Measurements from ENCODE around the gene ZC3H4.

Gene ZC3H4

GRCh38 chr19:47112997-47113849, at the start of gene ZC3H4:
Gene ZC3H4 (minus strand): TSS chr19:47113776. CDS start chr19:47112584, 1,192 bp downstream.
- TF ChIP-seq BACH2 (CRISPR knock-in tag; IDR thresholded peaks at IDR 0.05; ENCODE audit: borderline replicate concordance) (no peak), ZNF565 (CRISPR knock-in tag; conservative IDR thresholded peaks at IDR 0.05; ENCODE audit: low read depth) (peak; percentile 92; the same call in 1 of the 2 replicates), CSDC2 (CRISPR knock-in tag; IDR thresholded peaks at IDR 0.05) (peak; percentile 86), ZC3H10 (CRISPR knock-in tag; IDR thresholded peaks at IDR 0.05) (no peak), ZNF70 (CRISPR knock-in tag; IDR thresholded peaks at IDR 0.05) (no peak), ZFP30 (CRISPR knock-in tag; IDR thresholded peaks at IDR 0.05) (peak; percentile 51; the same call in 1 of the 2 replicates), ESRRG (CRISPR knock-in tag; IDR thresholded peaks at IDR 0.05) (no peak), TOX (CRISPR knock-in tag; IDR thresholded peaks at IDR 0.05; ENCODE audit: borderline replicate concordance) (no peak), RARB (CRISPR knock-in tag; IDR thresholded peaks at IDR 0.05) (no peak), CREB5 (CRISPR knock-in tag; IDR thresholded peaks at IDR 0.05; ENCODE audit: low read depth) (peak; percentile 81), ISL1 (CRISPR knock-in tag; IDR thresholded peaks at IDR 0.05) (no peak), ARNTL (CRISPR knock-in tag; IDR thresholded peaks at IDR 0.05; ENCODE audit: borderline replicate concordance, low read depth) (no peak), ZFP3 (CRISPR knock-in tag; IDR thresholded peaks at IDR 0.05) (0 out of 2 replicates have a peak, but pooled peaks have one; percentile 22), TCF4 (CRISPR knock-in tag; IDR thresholded peaks at IDR 0.05; ENCODE audit: borderline replicate concordance) (0 out of 2 replicates have a peak, but pooled peaks have one; percentile 29), GLIS3 (CRISPR knock-in tag; IDR thresholded peaks at IDR 0.05) (0 out of 2 replicates have a peak, but pooled peaks have one; percentile 36), OSR1 (CRISPR knock-in tag; IDR thresholded peaks at IDR 0.05) (no peak), ZNF8 (CRISPR knock-in tag; IDR thresholded peaks at IDR 0.05) (no peak), SNAI2 (CRISPR knock-in tag; IDR thresholded peaks at IDR 0.05) (peak; percentile 91; the same call in 1 of the 2 replicates), PPARA (CRISPR knock-in tag; IDR thresholded peaks at IDR 0.05; ENCODE audit: borderline replicate concordance) (peak; percentile 67; the same call in 1 of the 2 replicates)
- TF ChIP-seq, protein P1, sequence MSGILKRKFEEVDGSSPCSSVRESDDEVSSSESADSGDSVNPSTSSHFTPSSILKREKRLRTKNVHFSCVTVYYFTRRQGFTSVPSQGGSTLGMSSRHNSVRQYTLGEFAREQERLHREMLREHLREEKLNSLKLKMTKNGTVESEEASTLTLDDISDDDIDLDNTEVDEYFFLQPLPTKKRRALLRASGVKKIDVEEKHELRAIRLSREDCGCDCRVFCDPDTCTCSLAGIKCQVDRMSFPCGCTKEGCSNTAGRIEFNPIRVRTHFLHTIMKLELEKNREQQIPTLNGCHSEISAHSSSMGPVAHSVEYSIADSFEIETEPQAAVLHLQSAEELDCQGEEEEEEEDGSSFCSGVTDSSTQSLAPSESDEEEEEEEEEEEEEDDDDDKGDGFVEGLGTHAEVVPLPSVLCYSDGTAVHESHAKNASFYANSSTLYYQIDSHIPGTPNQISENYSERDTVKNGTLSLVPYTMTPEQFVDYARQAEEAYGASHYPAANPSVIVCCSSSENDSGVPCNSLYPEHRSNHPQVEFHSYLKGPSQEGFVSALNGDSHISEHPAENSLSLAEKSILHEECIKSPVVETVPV (CRISPR knock-in tag; IDR thresholded peaks at IDR 0.05) = peak; percentile 49; the same call in 1 of the 2 replicates
- TF ChIP-seq, protein P2, sequence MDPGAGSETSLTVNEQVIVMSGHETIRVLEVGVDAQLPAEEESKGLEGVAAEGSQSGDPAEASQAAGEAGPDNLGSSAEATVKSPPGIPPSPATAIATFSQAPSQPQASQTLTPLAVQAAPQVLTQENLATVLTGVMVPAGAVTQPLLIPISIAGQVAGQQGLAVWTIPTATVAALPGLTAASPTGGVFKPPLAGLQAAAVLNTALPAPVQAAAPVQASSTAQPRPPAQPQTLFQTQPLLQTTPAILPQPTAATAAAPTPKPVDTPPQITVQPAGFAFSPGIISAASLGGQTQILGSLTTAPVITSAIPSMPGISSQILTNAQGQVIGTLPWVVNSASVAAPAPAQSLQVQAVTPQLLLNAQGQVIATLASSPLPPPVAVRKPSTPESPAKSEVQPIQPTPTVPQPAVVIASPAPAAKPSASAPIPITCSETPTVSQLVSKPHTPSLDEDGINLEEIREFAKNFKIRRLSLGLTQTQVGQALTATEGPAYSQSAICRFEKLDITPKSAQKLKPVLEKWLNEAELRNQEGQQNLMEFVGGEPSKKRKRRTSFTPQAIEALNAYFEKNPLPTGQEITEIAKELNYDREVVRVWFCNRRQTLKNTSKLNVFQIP (CRISPR knock-in tag; IDR thresholded peaks at IDR 0.05; ENCODE audit: borderline replicate concordance, low read depth) = no peak
- TF ChIP-seq, protein P3, sequence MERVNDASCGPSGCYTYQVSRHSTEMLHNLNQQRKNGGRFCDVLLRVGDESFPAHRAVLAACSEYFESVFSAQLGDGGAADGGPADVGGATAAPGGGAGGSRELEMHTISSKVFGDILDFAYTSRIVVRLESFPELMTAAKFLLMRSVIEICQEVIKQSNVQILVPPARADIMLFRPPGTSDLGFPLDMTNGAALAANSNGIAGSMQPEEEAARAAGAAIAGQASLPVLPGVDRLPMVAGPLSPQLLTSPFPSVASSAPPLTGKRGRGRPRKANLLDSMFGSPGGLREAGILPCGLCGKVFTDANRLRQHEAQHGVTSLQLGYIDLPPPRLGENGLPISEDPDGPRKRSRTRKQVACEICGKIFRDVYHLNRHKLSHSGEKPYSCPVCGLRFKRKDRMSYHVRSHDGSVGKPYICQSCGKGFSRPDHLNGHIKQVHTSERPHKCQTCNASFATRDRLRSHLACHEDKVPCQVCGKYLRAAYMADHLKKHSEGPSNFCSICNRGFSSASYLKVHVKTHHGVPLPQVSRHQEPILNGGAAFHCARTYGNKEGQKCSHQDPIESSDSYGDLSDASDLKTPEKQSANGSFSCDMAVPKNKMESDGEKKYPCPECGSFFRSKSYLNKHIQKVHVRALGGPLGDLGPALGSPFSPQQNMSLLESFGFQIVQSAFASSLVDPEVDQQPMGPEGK (CRISPR knock-in tag; IDR thresholded peaks at IDR 0.05; ENCODE audit: borderline replicate concordance) = peak; percentile 13; the same call in 1 of the 2 replicates
- TF ChIP-seq, protein P4, sequence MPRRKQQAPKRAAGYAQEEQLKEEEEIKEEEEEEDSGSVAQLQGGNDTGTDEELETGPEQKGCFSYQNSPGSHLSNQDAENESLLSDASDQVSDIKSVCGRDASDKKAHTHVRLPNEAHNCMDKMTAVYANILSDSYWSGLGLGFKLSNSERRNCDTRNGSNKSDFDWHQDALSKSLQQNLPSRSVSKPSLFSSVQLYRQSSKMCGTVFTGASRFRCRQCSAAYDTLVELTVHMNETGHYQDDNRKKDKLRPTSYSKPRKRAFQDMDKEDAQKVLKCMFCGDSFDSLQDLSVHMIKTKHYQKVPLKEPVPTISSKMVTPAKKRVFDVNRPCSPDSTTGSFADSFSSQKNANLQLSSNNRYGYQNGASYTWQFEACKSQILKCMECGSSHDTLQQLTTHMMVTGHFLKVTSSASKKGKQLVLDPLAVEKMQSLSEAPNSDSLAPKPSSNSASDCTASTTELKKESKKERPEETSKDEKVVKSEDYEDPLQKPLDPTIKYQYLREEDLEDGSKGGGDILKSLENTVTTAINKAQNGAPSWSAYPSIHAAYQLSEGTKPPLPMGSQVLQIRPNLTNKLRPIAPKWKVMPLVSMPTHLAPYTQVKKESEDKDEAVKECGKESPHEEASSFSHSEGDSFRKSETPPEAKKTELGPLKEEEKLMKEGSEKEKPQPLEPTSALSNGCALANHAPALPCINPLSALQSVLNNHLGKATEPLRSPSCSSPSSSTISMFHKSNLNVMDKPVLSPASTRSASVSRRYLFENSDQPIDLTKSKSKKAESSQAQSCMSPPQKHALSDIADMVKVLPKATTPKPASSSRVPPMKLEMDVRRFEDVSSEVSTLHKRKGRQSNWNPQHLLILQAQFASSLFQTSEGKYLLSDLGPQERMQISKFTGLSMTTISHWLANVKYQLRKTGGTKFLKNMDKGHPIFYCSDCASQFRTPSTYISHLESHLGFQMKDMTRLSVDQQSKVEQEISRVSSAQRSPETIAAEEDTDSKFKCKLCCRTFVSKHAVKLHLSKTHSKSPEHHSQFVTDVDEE (CRISPR knock-in tag; IDR thresholded peaks at IDR 0.05) = peak; percentile 39; the same call in 1 of the 2 replicates
- peak; percentile 92 for ATAC-seq
